HG03457 (cell line): ENCODE results near the gene SCYL3.
"Not testable (repeated sequence)": the region's sequence is repeated elsewhere in the genome, so short reads cannot be mapped to it uniquely, and the experiment has no call there.

Experiments
- ATAC-seq: cut with Tn5 transposase; IDR thresholded peaks from one replicate; pipeline ENCODE4 v1.9.1; 2021; ENCODE audit warnings: moderate number of reproducible peaks; ENCODE audit not compliant: unreplicated experiment

Gene SCYL3

GRCh38 chr1:169893645-169894423 is at the start of gene SCYL3:
TSS of gene SCYL3 (minus strand) at chr1:169893896. CDS start at chr1:169888840, 5,056 bp downstream.
- peak; percentile 80 for ATAC-seq

GRCh38 chr1:169941982-169942830 is 48.5 kb upstream of the SCYL3 start:
- ATAC-seq = no peak

GRCh38 chr1:169933984-169934725 is 40.5 kb upstream of the SCYL3 start:
- no peak for ATAC-seq

- no peak for ATAC-seq
Observed at GRCh38 chr1:169931795-169932231, 38.1 kb upstream of the SCYL3 start.

GRCh38 chr1:169929210-169929526 is 35.5 kb upstream of the SCYL3 start:
- no peak for ATAC-seq

- no peak for ATAC-seq
Observed at GRCh38 chr1:169928438-169929209, 34.9 kb upstream of the SCYL3 start.

GRCh38 chr1:169925505-169926482 is 32.1 kb upstream of the SCYL3 start:
- no peak for ATAC-seq

- no peak for ATAC-seq
Observed at GRCh38 chr1:169924829-169925228, 31.1 kb upstream of the SCYL3 start.

GRCh38 chr1:169924063-169924462 is 30.4 kb upstream of the SCYL3 start:
- no peak for ATAC-seq

- ATAC-seq = no peak
Observed at GRCh38 chr1:169921080-169921479, 27.4 kb upstream of the SCYL3 start.

- no peak for ATAC-seq
Observed at GRCh38 chr1:169918927-169919326, 25.2 kb upstream of the SCYL3 start.

- ATAC-seq = not testable (repeated sequence)
Observed at GRCh38 chr1:169918220-169918619, 24.5 kb upstream of the SCYL3 start.

GRCh38 chr1:169915150-169915549 is 21.5 kb upstream of the SCYL3 start:
- ATAC-seq = no peak

GRCh38 chr1:169914531-169914930 is 20.8 kb upstream of the SCYL3 start:
- no peak for ATAC-seq

GRCh38 chr1:169909499-169909898 is 15.8 kb upstream of the SCYL3 start:
- ATAC-seq = no peak

GRCh38 chr1:169906938-169907337 is 13.2 kb upstream of the SCYL3 start:
- ATAC-seq = no peak

- ATAC-seq = no peak
Observed at GRCh38 chr1:169904834-169905233, 11.1 kb upstream of the SCYL3 start.

- ATAC-seq = no peak
Observed at GRCh38 chr1:169902751-169903150, 9.1 kb upstream of the SCYL3 start.

- no peak for ATAC-seq
Observed at GRCh38 chr1:169901115-169901514, 7.4 kb upstream of the SCYL3 start.
